Posterior vena cava (tissue), 2 donors: ENCODE data around the gene KRT73. TPM values are rescaled to one million over a fixed set of nuclear protein-coding genes. Genes with fewer than 3 reads are reported as not detected.

Experiments used
- DNase-seq: peaks from one replicate; pipeline ENCODE4 v3.0.0-alpha.2; 2020; ENCODE audit warnings: low spot score
- intact Hi-C, 2 donors: fragments of 100-400 bp; cut with DNase I; formaldehyde crosslinking; loops; one replicate each; pipeline versions ENCODE4 v1.14.1 to v1.14.2; 2022 to 2023
- total RNA-seq, 2 donors: library from RNA; stranded (reverse); fragmentation: NEBNext Ultra II Directional; extraction: Animal tissue kit (Norgen Biotek cat#: 25700); gene quantifications; one replicate each; pipeline ENCODE4 v1.2.1, GENCODE V29; 2021
- donor health status: DM: yes; HTN: yes; CAD: no.
- donor health status: DM: yes; HTN: yes; CAD: no.

Gene KRT73
- total RNA-seq, 2 donors from 2014 or later: not detected

- DNase-seq: no peak
- intact Hi-C loops: loop anchor here (2.0 to 10.0 kb wide), 3 partner anchors 288 to 402 kb away; no protein-coding TSS in a partner anchor
These were observed 35.9 kb downstream of the KRT73 start for GRCh38 chr12:52582486-52582885.

- DNase-seq: no peak
- intact Hi-C loops: loop anchor here in 1 of 2 donors (5.0 to 10.0 kb wide), 2 partner anchors 296 to 403 kb away; no protein-coding TSS in a partner anchor
These were observed 36.9 kb downstream of the KRT73 start for GRCh38 chr12:52581481-52581880.

- no peak for DNase-seq
These were observed 37.3 kb downstream of the KRT73 start for GRCh38 chr12:52581066-52581465.

GRCh38 chr12:52580496-52580895 is 37.9 kb downstream of the KRT73 start:
- DNase-seq: no peak
- intact Hi-C loops: loop anchor here in 1 of 2 donors (5.0 to 10.0 kb wide), 2 partner anchors 297 to 404 kb away; no protein-coding TSS in a partner anchor

More at GRCh38 chr12:52581066-52581465, 37.3 kb downstream of the KRT73 start:
- intact Hi-C loops: loop anchor here in 1 of 2 donors (5.0 to 10.0 kb wide), 2 partner anchors 296 to 404 kb away; no protein-coding TSS in a partner anchor

GRCh38 chr12:52579468-52580465 is 38.6 kb downstream of the KRT73 start:
- no peak for DNase-seq

GRCh38 chr12:52578469-52578868 is 39.9 kb downstream of the KRT73 start:
- no peak for DNase-seq
- intact Hi-C loops: no loop called here

More at GRCh38 chr12:52579468-52580465, 38.6 kb downstream of the KRT73 start:
- intact Hi-C loops: loop anchor here in 1 of 2 donors (5.0 to 10.0 kb wide), 2 partner anchors 298 to 405 kb away; no protein-coding TSS in a partner anchor

GRCh38 chr12:52577316-52577715 is 41.0 kb downstream of the KRT73 start:
- intact Hi-C loops: no loop called here
- no peak for DNase-seq

- no peak for DNase-seq
- intact Hi-C loops: no loop called here
These were observed 42.4 kb downstream of the KRT73 start for GRCh38 chr12:52575948-52576347.

- intact Hi-C loops: no loop called here
- no peak for DNase-seq
These were observed 43.1 kb downstream of the KRT73 start for GRCh38 chr12:52575256-52575655.

GRCh38 chr12:52573743-52574142 is 44.6 kb downstream of the KRT73 start, which contains the start of gene KRT74:
KRT74 (minus strand) TSS chr12:52573843; CDS start chr12:52573777, 66 bp downstream.
- DNase-seq: no peak
- intact Hi-C loops: no loop called here

GRCh38 chr12:52573306-52573705 is 45.1 kb downstream of the KRT73 start:
- intact Hi-C loops: no loop called here
- no peak for DNase-seq

GRCh38 chr12:52570511-52570910 is 47.8 kb downstream of the KRT73 start:
- DNase-seq: no peak

GRCh38 chr12:52568111-52568510 is 50.2 kb downstream of the KRT73 start:
- no peak for DNase-seq
- intact Hi-C loops: loop anchor here in 1 of 2 donors (10.0 kb wide), 1 partner anchor 413 kb away; no protein-coding TSS in a partner anchor

More at GRCh38 chr12:52570511-52570910, 47.8 kb downstream of the KRT73 start:
- intact Hi-C loops: no loop called here

- intact Hi-C loops: loop anchor here in 1 of 2 donors (10.0 kb wide), 1 partner anchor 412 kb away; no protein-coding TSS in a partner anchor
These were observed 51.5 kb downstream of the KRT73 start for GRCh38 chr12:52566847-52567291.

GRCh38 chr12:52564582-52564981 is 53.8 kb downstream of the KRT73 start:
- no peak for DNase-seq
- intact Hi-C loops: loop anchor here in 1 of 2 donors (10.0 kb wide), 1 partner anchor 410 kb away; no protein-coding TSS in a partner anchor

More at GRCh38 chr12:52566847-52567291, 51.5 kb downstream of the KRT73 start:
- no peak for DNase-seq

- no peak for DNase-seq
- intact Hi-C loops: loop anchor here in 1 of 2 donors (10.0 kb wide), 1 partner anchor 407 kb away; no protein-coding TSS in a partner anchor
These were observed 56.4 kb downstream of the KRT73 start for GRCh38 chr12:52561880-52562449.

GRCh38 chr12:52559979-52560378 is 58.4 kb downstream of the KRT73 start:
- intact Hi-C loops: loop anchor here in 1 of 2 donors (5.0 to 10.0 kb wide), 2 partner anchors 93 to 405 kb away; no protein-coding TSS in a partner anchor
- DNase-seq: no peak

- no peak for DNase-seq
- intact Hi-C loops: loop anchor here in 1 of 2 donors (5.0 kb wide), 1 partner anchor 92 kb away; no protein-coding TSS in a partner anchor
These were observed 59.4 kb downstream of the KRT73 start for GRCh38 chr12:52558781-52559445.
